Measurements from ENCODE around the gene MARCOL. TPM values are rescaled to one million over a fixed set of nuclear protein-coding genes. Genes with fewer than 3 reads are reported as not detected.

The MARCOL gene
- polyA plus RNA-seq, 1 donor from 2014 or later: not detected

DNA sequence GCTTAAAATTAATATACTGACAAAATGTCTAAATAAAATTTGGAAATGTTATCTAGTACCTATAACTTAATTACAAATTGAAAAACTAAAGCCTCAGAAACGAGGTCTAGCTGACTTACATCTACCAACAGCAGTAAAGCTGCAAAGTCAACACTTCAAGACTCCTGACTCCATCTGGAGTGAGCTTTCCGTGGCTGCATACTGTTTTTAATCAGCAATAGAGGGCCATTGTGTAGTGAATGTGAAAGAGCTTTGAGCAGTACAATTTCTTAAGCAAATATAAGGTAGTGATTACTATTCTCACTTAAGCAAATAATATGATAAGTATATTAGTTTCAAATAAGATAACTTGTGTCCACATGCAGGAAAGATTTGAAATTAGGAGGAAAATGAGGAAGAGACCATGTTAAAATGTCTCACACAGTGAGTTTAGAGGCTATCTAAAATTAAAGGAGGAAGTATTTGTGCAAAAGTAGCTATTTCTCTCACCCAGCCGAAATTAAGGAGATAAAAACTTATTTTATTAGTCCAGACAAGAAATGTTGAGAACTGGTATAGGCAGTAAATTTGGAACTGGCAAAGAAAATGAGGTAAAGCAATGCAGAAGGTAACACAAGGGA, 29.1 kb upstream of the MARCOL start:
- Histone ChIP-seq H3K9ac (ENCODE audit: low read length) (no peak overlapping the region), H3K9me3 (ENCODE audit: low read length) (no peaks in the 10 kb centered on the region), H3K4me2 (ENCODE audit: low read length) (no peak overlapping the region), H2AFZ (ENCODE audit: low read depth, low read length) (no peak overlapping the region), H3K79me2 (replicated peaks; ENCODE audit: insufficient read depth, low read length) (no peaks in the 10 kb centered on the region), H3K27me3 (ENCODE audit: insufficient read depth, low read depth, low read length) (no peaks in the 10 kb centered on the region), H3K9me2 (ENCODE audit: insufficient read depth, low read length) (no peaks in the 10 kb centered on the region), H3K36me3 (ENCODE audit: insufficient read depth, low read length) (no peaks in the 10 kb centered on the region), H3K4me3 (ENCODE audit: low read length) (no peak overlapping the region), H3K27ac (ENCODE audit: low read length) (no peak overlapping the region), H4K20me1 (ENCODE audit: insufficient read depth) (no peaks in the 10 kb centered on the region), H3F3A (ENCODE audit: insufficient read depth, low read length, poor library complexity, severe bottlenecking) (no peaks in the 10 kb centered on the region)
- TF ChIP-seq CTCF (IDR thresholded peaks at IDR 0.05; ENCODE audit: poor library complexity, severe bottlenecking): no peak
- TF ChIP-seq TAF1 (IDR thresholded peaks at IDR 0.05; ENCODE audit: low read depth): no peak
- TF ChIP-seq SMC3 (conservative IDR thresholded peaks at IDR 0.05; ENCODE audit: poor library complexity): no peak
- no peak for TF ChIP-seq POLR2AphosphoS5 (IDR thresholded peaks at IDR 0.05)
- no peak for TF ChIP-seq REST (IDR thresholded peaks at IDR 0.05; ENCODE audit: borderline replicate concordance)
- no peak for TF ChIP-seq RAD21 (conservative IDR thresholded peaks at IDR 0.05)
- no peak for TF ChIP-seq EP300 (conservative IDR thresholded peaks at IDR 0.05; ENCODE audit: poor library complexity, severe bottlenecking)
- no peak for TF ChIP-seq MXI1 (conservative IDR thresholded peaks at IDR 0.05; ENCODE audit: poor library complexity, severe bottlenecking)
- no peak for TF ChIP-seq EZH2 (IDR thresholded peaks at IDR 0.05; ENCODE audit: borderline replicate concordance, insufficient read depth, low read length, poor library complexity, severe bottlenecking)

- H3K36me3 ChIP-seq (ENCODE audit: insufficient read depth, low read length): no peaks in the 10 kb centered on the region
- H3F3A ChIP-seq (ENCODE audit: insufficient read depth, low read length, poor library complexity, severe bottlenecking): no peaks in the 10 kb centered on the region
- no peak overlapping the region for H2AFZ ChIP-seq (ENCODE audit: low read depth, low read length)
Measured at GRCh38 chr5:148214665-148215185, 23.6 kb upstream of the MARCOL start.

More at GRCh38 chr5:148214665-148215185, 23.6 kb upstream of the MARCOL start:
- no peak for TF ChIP-seq EP300 (conservative IDR thresholded peaks at IDR 0.05; ENCODE audit: poor library complexity, severe bottlenecking)
- TF ChIP-seq REST (IDR thresholded peaks at IDR 0.05; ENCODE audit: borderline replicate concordance): no peak
- no peak for TF ChIP-seq MXI1 (conservative IDR thresholded peaks at IDR 0.05; ENCODE audit: poor library complexity, severe bottlenecking)
- no peak for TF ChIP-seq EZH2 (IDR thresholded peaks at IDR 0.05; ENCODE audit: borderline replicate concordance, insufficient read depth, low read length, poor library complexity, severe bottlenecking)
- TF ChIP-seq TAF1 (IDR thresholded peaks at IDR 0.05; ENCODE audit: low read depth): no peak
- TF ChIP-seq RAD21 (conservative IDR thresholded peaks at IDR 0.05): no peak
- TF ChIP-seq SMC3 (conservative IDR thresholded peaks at IDR 0.05; ENCODE audit: poor library complexity): no peak
- no peak for TF ChIP-seq POLR2AphosphoS5 (IDR thresholded peaks at IDR 0.05)
- no peak for TF ChIP-seq CTCF (IDR thresholded peaks at IDR 0.05; ENCODE audit: poor library complexity, severe bottlenecking)
- Histone ChIP-seq H3K9ac (ENCODE audit: low read length) (no peak overlapping the region), H3K9me3 (ENCODE audit: low read length) (no peaks in the 10 kb centered on the region), H3K27me3 (ENCODE audit: insufficient read depth, low read depth, low read length) (no peaks in the 10 kb centered on the region), H3K27ac (ENCODE audit: low read length) (no peak overlapping the region), H4K20me1 (ENCODE audit: insufficient read depth) (no peaks in the 10 kb centered on the region), H3K4me3 (ENCODE audit: low read length) (no peak overlapping the region), H3K79me2 (replicated peaks; ENCODE audit: insufficient read depth, low read length) (no peaks in the 10 kb centered on the region), H3K4me2 (ENCODE audit: low read length) (no peak overlapping the region), H3K9me2 (ENCODE audit: insufficient read depth, low read length) (no peaks in the 10 kb centered on the region)
